ENCODE data around the gene SIRT7. TPM values are rescaled to one million over a fixed set of nuclear protein-coding genes. Genes with fewer than 3 reads are reported as not detected.

SIRT7 gene
- total and polyA plus RNA-seq, 2 donors (not counting 3 experiments of a cell fraction or from before 2014, with no cell fraction given) = 11.6 to 28.8 TPM

DNA sequence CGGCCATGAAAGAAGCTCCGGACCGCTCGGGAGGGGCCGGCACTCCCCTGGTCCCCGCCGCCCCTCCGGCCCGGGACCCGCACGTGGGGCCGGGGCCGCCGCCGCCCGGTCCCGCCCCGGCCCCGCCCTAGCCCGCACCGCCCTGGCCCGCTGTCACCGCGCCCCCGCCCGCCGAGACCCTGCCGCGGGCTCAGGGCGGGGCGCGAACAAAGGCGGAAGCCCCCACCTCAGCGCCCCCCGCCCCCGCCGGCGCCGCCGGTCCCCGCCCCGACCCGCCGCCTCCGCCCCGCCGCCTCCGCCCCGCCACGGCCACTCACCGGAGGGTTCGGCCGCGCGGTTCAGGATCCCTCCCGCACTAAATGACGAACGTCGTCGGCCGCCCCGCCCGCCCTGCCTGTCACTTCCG lies 47.0 kb downstream of the SIRT7 start, which contains the start of gene ARHGDIA:
Gene ARHGDIA (minus strand): TSS at position 357 of the 406 bp plus-strand sequence. CDS start 1,407 bp downstream, outside the sequence.
- DNase-seq (ENCODE audit: low read depth, low spot score) = no peak
- peak within 1 kb of the TSS; percentile 66 to 85 (median 77) for H3K4me3 ChIP-seq (replicated peaks in 1 of 3; ENCODE audit: insufficient read depth in 1 of 3, low read depth in 1 of 3, low read length in 3 of 3)
- H3K4me1 ChIP-seq (ENCODE audit: control insufficient read depth, extremely low read depth, insufficient read depth, low read length) = peaks cover 17% of the 10 kb centered on the region
- peak within 1 kb of the TSS; percentile 10 for H2AFZ ChIP-seq (ENCODE audit: low read depth, low read length)
- BruUV-seq (replicated peaks) = no TSS peak
- FAIRE-seq = no peak
- H3K79me2 ChIP-seq (ENCODE audit: control insufficient read depth, insufficient read depth, low read length) = peaks cover 25% of the 10 kb centered on the region
- TF ChIP-seq POLR2A (IDR thresholded peaks at IDR 0.05; ENCODE audit: low read depth, low read length) (peak; percentile 75), GATA2 (IDR thresholded peaks at IDR 0.05; ENCODE audit: insufficient read depth, insufficient read length, low read depth, low read length) (no peak)
- intact Hi-C loops (cut with micrococcal nuclease) = loop anchor here (2.0 kb wide), 2 partner anchors 20 to 40 kb away; partner anchors contain the start of genes ALYREF, ANAPC11 and PCYT2
- H3K27me3 ChIP-seq (ENCODE audit: control insufficient read depth in 2 of 2, insufficient read depth in 2 of 2, low read length in 2 of 2) = no peaks in the 10 kb centered on the region
- H3K9ac ChIP-seq (replicated peaks; ENCODE audit: extremely low read depth, insufficient read depth, low read length) = peak within 1 kb of the TSS; percentile 89
- no peaks in the 10 kb centered on the region for H3K9me1 ChIP-seq (replicated peaks; ENCODE audit: control insufficient read depth, extremely low read depth, insufficient read depth, low read length)
- ChIA-PET POLR2A (no interaction called here), CTCF (interaction anchor here (1.2 to 3.0 kb wide), 4 partner anchors 16 to 151 kb away, joined by 3 to 16 read pairs (median 6); partner anchors contain the start of genes ALYREF, ANAPC11, CENPX and LRRC45)
- peak within 1 kb of the TSS; percentile 77 for H3K27ac ChIP-seq (ENCODE audit: insufficient read depth, low read depth, low read length)
- H3K36me3 ChIP-seq (ENCODE audit: control insufficient read depth in 2 of 2, extremely low read depth in 1 of 2, insufficient read depth in 2 of 2, low read length in 2 of 2) = peaks cover 6 to 17% of the 10 kb centered on the region in 2 experiments
- no peaks in the 10 kb centered on the region for H3K9me3 ChIP-seq (replicated peaks; ENCODE audit: control insufficient read depth, insufficient read depth, low read length)
- H3K4me2 ChIP-seq (ENCODE audit: insufficient read depth, low read length) = peak within 1 kb of the TSS; percentile 79
- H4K20me1 ChIP-seq (replicated peaks; ENCODE audit: control insufficient read depth, extremely low read depth, insufficient read depth, low read length) = no peaks in the 10 kb centered on the region
- dilution Hi-C loops (cut with MboI; ENCODE audit: extremely low pct_ligation_motif_present, low sequenced_read_pairs) = no loop called here

- ChIA-PET CTCF (interaction anchor here (1.0 to 3.0 kb wide), 9 partner anchors 16 to 152 kb away, joined by 3 to 16 read pairs (median 4); partner anchors contain the start of genes ALYREF, ANAPC11, CENPX and LRRC45), POLR2A (interaction anchor here (0.5 kb wide), 2 partner anchors 10 to 384 kb away, joined by 3 to 5 read pairs; no protein-coding TSS in a partner anchor)
- FAIRE-seq = peak; percentile 66
- Histone ChIP-seq H2AFZ (ENCODE audit: low read depth, low read length) (no peak overlapping the region), H3K36me3 (ENCODE audit: control insufficient read depth in 2 of 2, extremely low read depth in 1 of 2, insufficient read depth in 2 of 2, low read length in 2 of 2) (peaks cover 6 to 17% of the 10 kb centered on the region in 2 experiments), H3K9me1 (replicated peaks; ENCODE audit: control insufficient read depth, extremely low read depth, insufficient read depth, low read length) (no peaks in the 10 kb centered on the region), H3K79me2 (ENCODE audit: control insufficient read depth, insufficient read depth, low read length) (peaks cover 25% of the 10 kb centered on the region), H3K4me3 (replicated peaks in 1 of 3; ENCODE audit: insufficient read depth in 1 of 3, low read depth in 1 of 3, low read length in 3 of 3) (peak overlapping the region; percentile 66 to 85 (median 77)), H3K27me3 (ENCODE audit: control insufficient read depth in 2 of 2, insufficient read depth in 2 of 2, low read length in 2 of 2) (no peaks in the 10 kb centered on the region), H3K27ac (ENCODE audit: insufficient read depth, low read depth, low read length) (peak overlapping the region; percentile 66), H3K9me3 (replicated peaks; ENCODE audit: control insufficient read depth, insufficient read depth, low read length) (no peaks in the 10 kb centered on the region), H4K20me1 (replicated peaks; ENCODE audit: control insufficient read depth, extremely low read depth, insufficient read depth, low read length) (no peaks in the 10 kb centered on the region), H3K4me2 (ENCODE audit: insufficient read depth, low read length) (peak overlapping the region; percentile 79), H3K9ac (replicated peaks; ENCODE audit: extremely low read depth, insufficient read depth, low read length) (peak overlapping the region; percentile 89), H3K4me1 (ENCODE audit: control insufficient read depth, extremely low read depth, insufficient read depth, low read length) (peaks cover 17% of the 10 kb centered on the region)
- TF ChIP-seq MAX (IDR thresholded peaks at IDR 0.05; ENCODE audit: insufficient read depth, insufficient read length) = no peak
- TF ChIP-seq EZH2 (IDR thresholded peaks at IDR 0.05; ENCODE audit: borderline replicate concordance, low read depth, low read length, severe bottlenecking) = no peak
- no peak for TF ChIP-seq GATA2 (IDR thresholded peaks at IDR 0.05; ENCODE audit: insufficient read depth, insufficient read length, low read depth, low read length)
- TF ChIP-seq CTCF (IDR thresholded peaks at IDR 0.05; ENCODE audit: extremely low read depth in 1 of 2, insufficient read depth in 1 of 2, low read depth in 1 of 2, low read length in 2 of 2) = no peak
- no peak for TF ChIP-seq JUN (IDR thresholded peaks at IDR 0.05; ENCODE audit: borderline replicate concordance, insufficient read depth, insufficient read length, low read depth)
- DNase-seq (ENCODE audit: low read depth, low spot score) = peak; percentile 48
- BruUV-seq (replicated peaks) = no TSS peak
- intact Hi-C loops (cut with micrococcal nuclease) (loop anchor here (2.0 kb wide), 2 partner anchors 20 to 40 kb away; partner anchors contain the start of genes ALYREF, ANAPC11 and PCYT2), dilution Hi-C loops (cut with MboI; ENCODE audit: extremely low pct_ligation_motif_present, low sequenced_read_pairs) (no loop called here)
Observed at GRCh38 chr17:81870131-81870980, 47.6 kb downstream of the SIRT7 start.
